ENCODE data around the gene PROK1. TPM values are rescaled to one million over a fixed set of nuclear protein-coding genes. Genes with fewer than 3 reads are reported as not detected.

The PROK1 gene
- total and polyA plus RNA-seq, 9 donors = not detected

Other genes with a start within 250 kb of the PROK1 start
- gene KCNC4, start 240.8 kb upstream of the PROK1 start, total RNA-seq = 2.7 TPM
- gene KCNC4, start 240.8 kb upstream of the PROK1 start, polyA plus RNA-seq (ENCODE audit: insufficient read depth in 1 of 8, insufficient read length in 8 of 8, low replicate concordance in 1 of 8) = 1 to 10 TPM; 5.7 to 8.8 (median 7.9) TPM
- 18.8 TPM for gene RBM15, start 111.8 kb upstream of the PROK1 start, total RNA-seq
- gene RBM15, start 111.8 kb upstream of the PROK1 start, polyA plus RNA-seq (ENCODE audit: insufficient read depth in 1 of 8, insufficient read length in 8 of 8, low replicate concordance in 1 of 8) = 1 to 10 TPM; 5.0 to 9.4 (median 8.5) TPM
- 9.1 TPM for gene SLC16A4, start 60.1 kb upstream of the PROK1 start, total RNA-seq
- gene SLC16A4, start 60.1 kb upstream of the PROK1 start, polyA plus RNA-seq (ENCODE audit: insufficient read depth in 1 of 8, insufficient read length in 8 of 8, low replicate concordance in 1 of 8) = 10 to 100 TPM in 2 of 8 donors, 1 to 10 TPM in 6; 6.5 to 11.6 (median 8.5) TPM
- 100 TPM for gene LAMTOR5, start 43.5 kb upstream of the PROK1 start, total RNA-seq
- 100 to 1,000 TPM; 108 to 129 (median 118) TPM for gene LAMTOR5, start 43.5 kb upstream of the PROK1 start, polyA plus RNA-seq (ENCODE audit: insufficient read depth in 1 of 8, insufficient read length in 8 of 8, low replicate concordance in 1 of 8)
- gene KCNA10, start 68.0 kb downstream of the PROK1 start, total RNA-seq = 0.09 TPM
- under 1 TPM; 0.23 to 0.75 (median 0.60) TPM for gene KCNA10, start 68.0 kb downstream of the PROK1 start, polyA plus RNA-seq (ENCODE audit: insufficient read depth in 1 of 8, insufficient read length in 8 of 8, low replicate concordance in 1 of 8)
- gene KCNA2, start 155.2 kb downstream of the PROK1 start, total RNA-seq = 0.75 TPM
- gene KCNA2, start 155.2 kb downstream of the PROK1 start, polyA plus RNA-seq (ENCODE audit: insufficient read depth in 1 of 8, insufficient read length in 8 of 8, low replicate concordance in 1 of 8) = 1 to 10 TPM in 4 of 8 donors, under 1 TPM in 4; 0.68 to 3.0 (median 0.91) TPM
- gene KCNA3, start 223.8 kb downstream of the PROK1 start, total RNA-seq = 0.27 TPM
- under 1 TPM; 0.07 to 0.44 (median 0.19) TPM for gene KCNA3, start 223.8 kb downstream of the PROK1 start, polyA plus RNA-seq (ENCODE audit: insufficient read depth in 1 of 8, insufficient read length in 8 of 8, low replicate concordance in 1 of 8)